Stimulated activated CD4-positive, alpha-beta T cell treated with anti-CD3 and anti-CD28 coated beads, Interleukin-1b, Interleukin-23, amount 100 ng/mL, for 1 hour (primary cell): ENCODE data around the gene REXO4.

Source experiments
- DNase-seq, 2 donors: peaks; one replicate each; pipeline ENCODE4 v3.0.0-alpha.2; 2020; ENCODE audit warnings: low read depth in 2 of 2

Gene REXO4

DNA sequence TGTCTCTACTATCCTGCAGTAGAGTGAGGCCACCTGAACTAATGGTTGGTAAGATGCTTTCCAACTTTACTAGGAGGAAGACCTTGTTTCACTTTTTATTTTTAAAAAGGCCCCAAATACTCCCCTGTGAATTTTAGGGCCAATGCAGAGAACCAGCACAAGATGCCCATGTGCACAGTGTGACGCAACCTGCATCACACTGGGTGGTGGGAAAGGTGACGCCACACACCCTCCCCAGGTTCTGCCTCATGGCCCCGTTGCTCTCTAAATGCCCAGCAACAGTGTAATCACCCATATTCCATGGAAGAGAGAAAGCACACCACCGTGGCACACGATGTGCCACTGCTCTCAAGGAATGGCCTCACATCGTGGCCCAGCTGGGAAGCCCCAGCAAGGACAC lies 48.4 kb downstream of the REXO4 start:
- DNase-seq = no peak

DNA sequence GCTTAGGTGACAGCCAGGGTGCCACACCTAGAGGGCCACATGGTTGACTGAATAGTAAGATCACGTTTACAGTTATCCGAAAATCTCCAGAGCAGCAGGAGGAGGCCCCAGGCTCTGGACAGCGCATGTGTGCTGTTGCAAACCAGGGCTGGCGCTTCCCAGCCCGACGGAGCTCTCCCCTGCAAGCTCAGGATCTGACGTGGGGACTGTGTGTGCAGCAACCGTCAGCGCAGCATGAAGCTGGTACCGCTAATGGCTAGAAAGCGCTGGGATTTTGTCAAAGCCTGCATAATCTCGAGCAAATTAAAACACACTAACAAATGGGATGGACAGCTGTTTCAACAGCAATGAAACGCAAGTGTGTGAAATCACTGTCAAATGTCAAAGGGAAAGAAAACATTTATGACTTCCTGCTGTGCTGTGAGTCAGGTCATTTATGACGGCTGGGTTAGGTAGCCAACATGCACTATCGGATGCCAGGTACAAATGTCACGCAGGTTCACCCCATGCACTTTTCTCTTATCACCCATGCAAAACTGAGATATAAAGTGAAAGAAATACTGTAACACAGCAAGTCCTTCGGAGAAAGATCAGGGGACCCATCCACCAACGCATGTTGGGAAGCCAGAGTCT lies 49.4 kb downstream of the REXO4 start:
- DNase-seq = no peak

DNA sequence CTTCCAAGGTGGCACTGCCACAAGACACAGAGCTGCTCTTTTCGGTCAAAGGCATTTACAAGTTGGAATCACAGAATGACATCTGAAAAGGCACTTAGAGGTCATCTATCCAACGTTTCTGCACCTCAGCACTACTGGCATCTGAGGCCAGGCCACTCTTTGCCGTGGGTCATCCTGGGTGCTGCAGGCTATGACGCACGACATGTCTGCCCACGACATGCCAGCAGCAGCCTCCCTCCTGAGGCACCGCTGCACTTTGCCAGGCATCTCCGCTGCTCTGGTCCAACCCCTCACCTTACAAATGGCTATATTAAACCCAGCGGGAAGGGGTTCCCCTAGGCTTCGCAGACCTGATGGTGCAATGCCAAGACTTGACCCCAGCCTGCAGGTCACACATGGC lies 50.0 kb downstream of the REXO4 start:
- no peak for DNase-seq

DNA sequence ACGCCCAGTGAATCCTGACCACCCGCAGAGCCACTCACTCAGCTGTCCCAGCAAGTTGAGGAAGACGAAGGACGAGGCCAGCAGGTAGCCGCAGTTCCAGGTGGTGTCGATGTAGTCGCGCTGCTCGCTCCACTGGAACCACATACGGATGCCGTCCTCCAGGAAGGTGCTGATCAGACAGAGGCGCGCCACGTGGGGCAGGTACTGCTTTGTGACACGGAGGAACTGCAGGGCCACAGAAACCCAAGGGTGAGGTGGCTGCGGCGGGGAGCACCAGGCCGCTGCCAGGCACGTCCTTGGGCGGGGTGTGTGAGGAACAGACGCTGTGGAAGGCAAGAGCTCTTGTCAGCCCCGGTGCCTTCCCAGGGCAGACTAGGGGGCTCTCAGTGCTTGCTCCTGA lies 50.6 kb downstream of the REXO4 start:
- no peak for DNase-seq

GRCh38 chr9:133366435-133366834 lies 51.4 kb downstream of the REXO4 start:
- no peak for DNase-seq

GRCh38 chr9:133362359-133363044 lies 55.3 kb downstream of the REXO4 start:
- DNase-seq = no peak

DNA sequence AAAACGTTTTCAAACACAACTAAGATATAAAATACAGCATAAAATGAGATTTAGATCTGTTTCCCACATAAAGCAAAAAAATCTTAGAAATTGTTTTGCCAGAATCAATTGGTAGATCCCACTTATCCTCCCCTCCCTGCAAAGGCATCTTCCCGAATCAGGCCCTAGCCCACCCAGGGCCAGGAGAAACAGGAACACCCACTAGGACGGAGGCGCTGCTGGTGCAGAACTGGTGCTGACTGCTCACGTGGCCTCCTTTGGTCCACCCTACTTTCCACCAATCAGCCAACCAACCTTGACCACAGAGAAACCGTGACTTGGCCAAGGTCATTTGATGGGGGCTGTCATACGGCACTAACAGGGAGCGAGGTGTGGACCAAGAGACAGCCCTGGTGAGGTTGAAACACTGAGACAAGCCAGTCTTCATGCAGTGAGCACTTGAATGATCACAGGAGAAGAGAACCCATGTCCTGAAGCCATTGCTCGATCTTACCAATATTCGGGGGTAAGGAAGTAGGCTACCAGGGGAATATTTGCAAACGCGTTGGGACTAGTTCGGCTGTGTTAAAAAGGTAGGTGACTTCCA lies 56.2 kb downstream of the REXO4 start:
- no peak for DNase-seq

GRCh38 chr9:133360400-133361393 lies 57.1 kb downstream of the REXO4 start:
- no peak for DNase-seq

- DNase-seq = no peak
These were observed 58.2 kb downstream of the REXO4 start for GRCh38 chr9:133359399-133360175.

GRCh38 chr9:133357656-133358055 lies 60.2 kb downstream of the REXO4 start:
- DNase-seq = no peak

GRCh38 chr9:133356391-133357091 lies 61.3 kb downstream of the REXO4 start, which contains the start of the genes SURF1 and SURF2:
Gene SURF1 (minus strand): TSS chr9:133356487. CDS start chr9:133356453, 34 bp downstream.
Gene SURF2 (plus strand): TSS chr9:133356550. CDS start chr9:133356593, 43 bp downstream.
- DNase-seq = peak; percentile 63 to 89
